ENCODE data around the gene PRSS16. TPM values are rescaled to one million over a fixed set of nuclear protein-coding genes. Genes with fewer than 3 reads are reported as not detected.

The PRSS16 gene
- total and polyA plus RNA-seq, 9 of the 15 experiments (the other 6 are each of a cell fraction or from before 2014, with no cell fraction given): 4.5 to 21.3 (median 12.1) TPM

GRCh38 chr6:27275025-27275956 lies 27.8 kb downstream of the PRSS16 start (continued):
- TF ChIP-seq REST (IDR thresholded peaks at IDR 0.05; ENCODE audit: borderline replicate concordance) (no peak), REST (CRISPR knock-in tag; IDR thresholded peaks at IDR 0.05; ENCODE audit: low read depth) (no peak), CBX3 (IDR thresholded peaks at IDR 0.05; ENCODE audit: borderline replicate concordance in 1 of 2, low read length in 2 of 2) (peak in 1 of 2 experiments; percentile 55; a peak in 1 of 3 replicates), E2F3 (CRISPR knock-in tag; IDR thresholded peaks at IDR 0.05) (no peak), ZNF134 (CRISPR knock-in tag; conservative IDR thresholded peaks at IDR 0.05) (0 out of 2 replicates have a peak, but pooled peaks have one; percentile 23), ZNF311 (CRISPR knock-in tag; IDR thresholded peaks at IDR 0.05) (no peak), CHAMP1 (IDR thresholded peaks at IDR 0.05) (peak; percentile 85; the same call in 1 of the 2 replicates), NFIC (IDR thresholded peaks at IDR 0.05) (peak; percentile 37; the same call in 1 of the 2 replicates), DMBX1 (CRISPR knock-in tag; IDR thresholded peaks at IDR 0.05; ENCODE audit: borderline replicate concordance) (no peak), GTF3C2 (IDR thresholded peaks at IDR 0.05; ENCODE audit: borderline replicate concordance, extremely low read depth, insufficient read length) (peak; percentile 100)

All from K562 (cell line).